ENCODE results near the gene HKDC1.

GRCh38 chr10:69222157-69223027 lies 2.3 kb downstream of the HKDC1 start:
- TF ChIP-seq EZH2phosphoT487 (IDR thresholded peaks at IDR 0.05; ENCODE audit: insufficient read depth, low read depth) (no peak), EZH2 (IDR thresholded peaks at IDR 0.05; ENCODE audit: insufficient read depth, poor library complexity, severe bottlenecking) (no peak)

All from GM23248 (cell line).